PFSK-1 (cell line): Measurements from ENCODE around the gene TTLL12.

Source experiments
- FOXP2 ChIP-seq: optimal IDR thresholded peaks from 2 replicates; pipeline ENCODE3; 2011; ENCODE audit warnings: borderline replicate concordance, control low read depth, inconsistent platforms; ENCODE audit not compliant: insufficient read depth; ENCODE audit errors: extremely low read length, extremely low read depth
- POLR2AphosphoS5 ChIP-seq: IDR thresholded peaks from 2 replicates; pipeline ENCODE4 v1.6.1; 2012; ENCODE audit warnings: low read depth, mild to moderate bottlenecking, control low read depth, low read length, moderate library complexity
- SIN3A ChIP-seq: IDR thresholded peaks from 2 replicates; pipeline ENCODE4 v1.6.1; 2012; ENCODE audit warnings: mild to moderate bottlenecking, low read length, moderate library complexity, borderline replicate concordance; ENCODE audit not compliant: insufficient read depth
- TAF1 ChIP-seq: IDR thresholded peaks from 2 replicates; pipeline ENCODE4 v1.6.1; 2012; ENCODE audit warnings: low read length, control low read depth, borderline replicate concordance; ENCODE audit not compliant: insufficient read depth
- TF ChIP-seq, protein P1 (sequence below), 2 experiments: IDR thresholded peaks; 2 replicates each; pipeline versions ENCODE4 v1.6.1 to v1.8.0; 2011 to 2012; ENCODE audit warnings: low read depth in 2 of 2, low read length in 2 of 2, control low read depth in 1 of 2, inconsistent platforms in 1 of 2, mild to moderate bottlenecking in 1 of 2, moderate library complexity in 1 of 2; ENCODE audit not compliant: insufficient read depth in 1 of 2

Gene TTLL12

DNA sequence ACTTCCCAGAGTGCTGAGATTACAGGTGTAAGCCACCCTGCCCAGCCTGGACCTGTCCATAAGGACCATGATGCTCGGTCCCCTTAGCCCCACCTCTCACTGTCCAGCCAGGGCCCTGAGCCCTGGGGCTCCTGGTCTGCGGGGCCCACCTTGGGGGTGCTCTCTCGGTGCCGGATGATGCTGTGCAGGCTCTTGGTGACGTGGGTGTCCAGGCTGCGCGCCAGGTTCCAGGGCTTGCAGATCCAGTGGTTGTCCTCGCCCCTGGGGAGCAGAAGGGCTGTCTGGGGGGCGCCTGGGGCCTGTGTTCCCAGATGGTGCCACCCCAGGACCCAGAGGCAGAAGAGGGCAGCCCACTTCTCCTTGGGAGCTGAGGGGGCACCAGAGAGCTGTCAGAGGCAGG lies 13.4 kb downstream of the TTLL12 start:
- TF ChIP-seq FOXP2, result no peak
- TF ChIP-seq SIN3A, result no peak
- TF ChIP-seq, protein P1, sequence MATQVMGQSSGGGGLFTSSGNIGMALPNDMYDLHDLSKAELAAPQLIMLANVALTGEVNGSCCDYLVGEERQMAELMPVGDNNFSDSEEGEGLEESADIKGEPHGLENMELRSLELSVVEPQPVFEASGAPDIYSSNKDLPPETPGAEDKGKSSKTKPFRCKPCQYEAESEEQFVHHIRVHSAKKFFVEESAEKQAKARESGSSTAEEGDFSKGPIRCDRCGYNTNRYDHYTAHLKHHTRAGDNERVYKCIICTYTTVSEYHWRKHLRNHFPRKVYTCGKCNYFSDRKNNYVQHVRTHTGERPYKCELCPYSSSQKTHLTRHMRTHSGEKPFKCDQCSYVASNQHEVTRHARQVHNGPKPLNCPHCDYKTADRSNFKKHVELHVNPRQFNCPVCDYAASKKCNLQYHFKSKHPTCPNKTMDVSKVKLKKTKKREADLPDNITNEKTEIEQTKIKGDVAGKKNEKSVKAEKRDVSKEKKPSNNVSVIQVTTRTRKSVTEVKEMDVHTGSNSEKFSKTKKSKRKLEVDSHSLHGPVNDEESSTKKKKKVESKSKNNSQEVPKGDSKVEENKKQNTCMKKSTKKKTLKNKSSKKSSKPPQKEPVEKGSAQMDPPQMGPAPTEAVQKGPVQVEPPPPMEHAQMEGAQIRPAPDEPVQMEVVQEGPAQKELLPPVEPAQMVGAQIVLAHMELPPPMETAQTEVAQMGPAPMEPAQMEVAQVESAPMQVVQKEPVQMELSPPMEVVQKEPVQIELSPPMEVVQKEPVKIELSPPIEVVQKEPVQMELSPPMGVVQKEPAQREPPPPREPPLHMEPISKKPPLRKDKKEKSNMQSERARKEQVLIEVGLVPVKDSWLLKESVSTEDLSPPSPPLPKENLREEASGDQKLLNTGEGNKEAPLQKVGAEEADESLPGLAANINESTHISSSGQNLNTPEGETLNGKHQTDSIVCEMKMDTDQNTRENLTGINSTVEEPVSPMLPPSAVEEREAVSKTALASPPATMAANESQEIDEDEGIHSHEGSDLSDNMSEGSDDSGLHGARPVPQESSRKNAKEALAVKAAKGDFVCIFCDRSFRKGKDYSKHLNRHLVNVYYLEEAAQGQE (IDR thresholded peaks at IDR 0.05; ENCODE audit: insufficient read depth in 1 of 2, low read depth in 2 of 2, low read length in 2 of 2), result no peak
- TF ChIP-seq TAF1, result no peak
- TF ChIP-seq POLR2AphosphoS5, result no peak

DNA sequence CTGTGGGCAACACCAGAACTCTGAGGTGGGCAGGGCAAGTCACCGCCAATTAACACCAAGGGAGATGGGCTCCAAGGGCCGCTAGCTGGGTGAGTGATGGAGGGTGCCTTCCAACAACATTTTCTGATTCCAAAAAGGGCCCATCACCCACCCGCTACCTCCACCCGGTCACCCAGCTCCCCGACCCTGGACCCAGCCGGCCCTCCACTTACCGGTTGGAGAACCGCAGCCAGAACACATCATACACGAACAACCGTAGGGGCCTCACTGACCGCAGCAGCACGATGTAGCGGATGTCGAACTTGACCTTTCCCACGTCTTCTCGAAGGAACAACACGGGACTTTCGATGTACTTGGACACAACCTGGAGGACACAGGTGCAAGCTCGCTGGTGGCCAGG lies 14.7 kb downstream of the TTLL12 start:
- TF ChIP-seq POLR2AphosphoS5 (no peak), TAF1 (no peak), FOXP2 (no peak), SIN3A (no peak)
- TF ChIP-seq, protein P1 (IDR thresholded peaks at IDR 0.05; ENCODE audit: insufficient read depth in 1 of 2, low read depth in 2 of 2, low read length in 2 of 2), result no peak

DNA sequence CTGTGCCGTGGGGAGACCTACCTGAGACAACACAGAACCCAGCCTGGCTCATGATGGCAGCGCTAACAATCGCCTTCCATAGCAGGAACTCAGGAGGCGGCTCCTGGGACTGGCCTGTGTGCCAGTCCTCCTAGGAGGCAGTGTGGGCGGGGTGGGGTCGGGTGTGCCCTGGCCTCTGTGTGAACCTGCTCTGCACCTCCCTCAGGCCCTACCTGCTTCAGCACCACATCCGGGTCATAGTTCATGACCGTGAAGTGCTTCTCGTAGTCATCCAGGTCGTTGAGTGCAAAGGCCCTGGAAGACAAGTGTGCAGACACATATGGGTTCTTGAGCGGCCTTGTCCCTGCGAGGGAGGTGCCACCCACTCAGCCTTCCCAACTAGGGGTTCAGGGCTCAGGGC lies 15.3 kb downstream of the TTLL12 start:
- TF ChIP-seq, protein P1 (IDR thresholded peaks at IDR 0.05; ENCODE audit: insufficient read depth in 1 of 2, low read depth in 2 of 2, low read length in 2 of 2), result no peak
- TF ChIP-seq FOXP2 (no peak), SIN3A (no peak), TAF1 (no peak), POLR2AphosphoS5 (no peak)

DNA sequence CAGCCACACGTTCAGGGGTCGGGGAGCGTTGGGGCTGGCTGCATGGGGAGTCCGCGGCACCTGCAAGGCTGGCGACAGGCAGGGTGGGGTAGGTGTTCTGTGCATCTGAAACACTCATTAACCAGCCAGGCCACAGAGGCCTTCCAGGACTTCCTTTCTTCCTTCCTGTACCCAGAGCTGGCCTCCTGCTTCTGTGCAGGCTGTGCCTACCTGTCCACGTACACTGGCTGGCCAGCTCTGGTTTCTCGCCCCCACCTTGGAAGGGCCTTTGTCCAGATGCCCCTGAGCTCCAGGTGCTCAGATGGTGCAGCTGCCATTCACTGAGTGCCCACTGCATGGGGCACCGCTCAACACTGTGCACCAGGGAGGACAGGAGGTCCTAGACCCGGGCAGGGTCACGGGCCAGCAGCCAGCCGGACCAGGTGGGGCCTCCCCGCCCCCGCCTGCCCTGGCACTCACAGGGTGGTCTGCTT lies 15.9 kb downstream of the TTLL12 start:
- TF ChIP-seq SIN3A (no peak), FOXP2 (no peak), POLR2AphosphoS5 (no peak), TAF1 (no peak)
- TF ChIP-seq, protein P1 (IDR thresholded peaks at IDR 0.05; ENCODE audit: insufficient read depth in 1 of 2, low read depth in 2 of 2, low read length in 2 of 2), result no peak

DNA sequence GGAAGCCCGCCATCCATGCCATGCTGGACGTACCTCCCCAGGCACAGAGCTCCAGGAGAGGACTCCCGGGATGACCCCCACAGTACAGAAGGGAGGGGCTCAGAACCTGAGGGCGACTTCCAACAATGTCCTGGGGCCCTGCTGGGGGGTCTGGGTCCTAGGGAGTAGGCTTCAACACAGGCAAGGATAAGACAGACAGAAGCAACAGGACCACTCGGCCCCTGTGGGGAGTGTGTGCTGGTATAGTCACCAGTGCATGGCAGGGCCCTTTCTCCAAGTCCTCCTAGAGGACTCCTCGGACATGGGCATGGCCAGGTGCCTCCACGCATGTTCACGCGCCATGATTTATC lies 16.8 kb downstream of the TTLL12 start:
- TF ChIP-seq SIN3A, result no peak
- no peak for TF ChIP-seq TAF1
- no peak for TF ChIP-seq POLR2AphosphoS5
- TF ChIP-seq, protein P1 (IDR thresholded peaks at IDR 0.05; ENCODE audit: insufficient read depth in 1 of 2, low read depth in 2 of 2, low read length in 2 of 2), result no peak
- no peak for TF ChIP-seq FOXP2
